GM21515 (cell line): ENCODE data around the gene SERHL2.
"Not testable (repeated sequence)": the region's sequence is repeated elsewhere in the genome, so short reads cannot be mapped to it uniquely, and the experiment has no call there.

Experiments used
- ATAC-seq: cut with Tn5 transposase; IDR thresholded peaks from one replicate; pipeline ENCODE4 v1.9.1; 2021; ENCODE audit not compliant: unreplicated experiment

SERHL2 gene

GRCh38 chr22:42535082-42535731 is 18.5 kb upstream of the SERHL2 start:
- ATAC-seq = not testable (repeated sequence)

GRCh38 chr22:42536166-42536565 is 17.6 kb upstream of the SERHL2 start:
- no peak for ATAC-seq

- not testable (repeated sequence) for ATAC-seq
These were observed 17.1 kb upstream of the SERHL2 start for GRCh38 chr22:42536634-42537033.

GRCh38 chr22:42537199-42537831 is 16.4 kb upstream of the SERHL2 start:
- not testable (repeated sequence) for ATAC-seq

GRCh38 chr22:42539236-42539771 is 14.5 kb upstream of the SERHL2 start:
- not testable (repeated sequence) for ATAC-seq

GRCh38 chr22:42544686-42545085 is 9.1 kb upstream of the SERHL2 start:
- ATAC-seq = no peak

- ATAC-seq = no peak
These were observed 6.2 kb upstream of the SERHL2 start for GRCh38 chr22:42547562-42547961.

DNA sequence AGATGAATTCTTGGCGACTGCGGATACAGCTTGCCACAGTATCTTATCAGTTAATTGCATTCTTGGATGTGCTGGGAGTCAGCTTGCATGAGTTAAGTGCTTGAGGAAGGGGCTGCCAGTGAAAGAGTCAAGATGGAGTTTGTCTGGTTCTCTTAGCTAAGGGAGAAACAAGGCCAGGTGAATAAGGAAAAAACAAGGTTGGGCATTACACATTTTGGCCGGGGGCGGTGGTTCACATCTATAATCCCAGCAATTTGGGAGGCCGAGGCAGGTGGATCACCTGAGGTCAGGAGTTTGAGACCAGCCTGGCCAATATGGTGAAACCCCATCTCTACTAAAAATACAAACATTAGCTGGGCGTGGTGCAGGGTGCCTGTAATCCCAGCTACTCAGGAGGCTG is 5.6 kb upstream of the SERHL2 start:
- ATAC-seq = not testable (repeated sequence)

GRCh38 chr22:42548597-42549330 is 5.0 kb upstream of the SERHL2 start:
- no peak for ATAC-seq

GRCh38 chr22:42549331-42550060 is 4.3 kb upstream of the SERHL2 start:
- no peak for ATAC-seq

GRCh38 chr22:42552294-42552647 is 1.5 kb upstream of the SERHL2 start:
- ATAC-seq = not testable (repeated sequence)

DNA sequence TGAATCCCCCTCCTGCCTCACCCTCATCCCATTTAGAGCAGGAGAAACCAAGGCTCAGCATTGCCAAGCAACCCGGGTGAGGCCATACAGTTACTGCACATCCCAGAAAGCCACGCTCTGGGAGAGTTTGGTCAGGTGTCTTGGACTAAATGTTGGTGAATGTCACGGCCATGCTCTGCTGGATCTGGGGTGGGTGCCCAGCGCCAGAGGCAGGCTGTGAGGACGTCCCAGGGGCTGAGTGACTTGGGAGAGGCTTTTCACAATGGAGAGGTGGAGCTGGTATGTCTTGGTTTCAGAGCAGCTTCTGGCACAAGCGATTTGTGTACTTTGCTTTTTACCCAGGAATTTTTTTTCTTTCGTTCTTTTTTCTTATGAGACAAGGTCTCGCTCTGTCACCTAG is 6.6 kb downstream of the SERHL2 start:
- no peak for ATAC-seq

DNA sequence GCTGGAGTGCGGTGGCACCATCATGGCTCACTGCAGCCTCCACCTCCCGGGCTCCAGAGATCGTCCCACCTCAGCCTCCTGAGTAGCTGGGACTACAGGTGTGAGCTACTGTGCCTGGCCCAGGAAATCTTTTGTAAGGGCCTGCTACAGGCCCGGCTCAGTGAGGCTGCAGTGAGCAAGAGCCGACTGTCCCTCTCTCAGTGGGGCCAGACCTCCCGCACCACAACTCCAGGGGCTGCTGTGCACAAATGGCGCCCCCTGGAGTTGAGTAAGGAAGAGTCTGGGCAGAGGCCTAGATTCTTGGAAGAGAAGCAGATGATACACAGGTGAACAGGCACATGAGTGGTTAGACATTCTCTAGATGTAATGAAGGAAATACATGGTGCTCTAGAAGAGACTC is 7.0 kb downstream of the SERHL2 start:
- no peak for ATAC-seq

DNA sequence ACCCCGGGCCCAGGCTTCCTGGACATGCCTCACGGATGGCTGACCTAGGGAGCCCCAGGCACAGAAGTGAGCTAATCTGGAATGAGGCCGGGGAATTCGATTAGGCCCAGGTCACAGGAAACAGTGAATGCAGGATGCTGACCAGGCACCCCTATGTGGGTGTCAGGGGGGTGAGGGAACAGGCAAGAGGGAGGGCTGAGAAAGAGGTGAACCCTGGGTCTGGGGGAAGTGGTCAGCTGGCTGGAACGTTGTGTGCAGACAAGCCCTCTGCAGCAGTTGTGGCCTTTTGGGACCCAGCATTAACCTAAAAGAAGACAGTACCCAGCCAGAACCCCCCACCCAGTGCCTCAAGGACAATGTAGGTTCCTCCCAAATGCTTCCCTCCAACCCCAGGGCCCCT is 8.1 kb downstream of the SERHL2 start:
- ATAC-seq = no peak

DNA sequence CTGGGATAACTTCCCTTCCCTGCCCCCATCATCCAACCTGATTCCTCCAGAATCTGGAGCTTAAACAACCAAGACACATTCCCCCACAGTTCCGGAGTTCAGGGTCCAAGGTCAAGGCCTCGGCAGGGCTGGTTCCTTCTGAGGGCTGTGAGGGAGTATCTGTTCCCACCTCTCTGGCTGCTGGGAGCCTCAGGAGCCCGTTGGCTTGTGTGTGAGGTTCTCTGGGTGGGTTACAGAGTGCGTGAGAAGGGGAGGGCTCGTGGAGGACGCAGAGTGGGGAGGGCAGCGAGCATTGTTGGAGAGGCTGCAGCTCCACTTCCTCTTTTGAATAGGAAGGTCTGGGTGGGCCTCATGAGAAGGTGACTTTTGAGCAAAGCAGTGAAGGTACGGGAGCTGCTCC is 8.5 kb downstream of the SERHL2 start:
- no peak for ATAC-seq

GRCh38 chr22:42562684-42563083 is 8.9 kb downstream of the SERHL2 start:
- no peak for ATAC-seq

GRCh38 chr22:42563943-42564342 is 10.2 kb downstream of the SERHL2 start:
- ATAC-seq = not testable (repeated sequence)

DNA sequence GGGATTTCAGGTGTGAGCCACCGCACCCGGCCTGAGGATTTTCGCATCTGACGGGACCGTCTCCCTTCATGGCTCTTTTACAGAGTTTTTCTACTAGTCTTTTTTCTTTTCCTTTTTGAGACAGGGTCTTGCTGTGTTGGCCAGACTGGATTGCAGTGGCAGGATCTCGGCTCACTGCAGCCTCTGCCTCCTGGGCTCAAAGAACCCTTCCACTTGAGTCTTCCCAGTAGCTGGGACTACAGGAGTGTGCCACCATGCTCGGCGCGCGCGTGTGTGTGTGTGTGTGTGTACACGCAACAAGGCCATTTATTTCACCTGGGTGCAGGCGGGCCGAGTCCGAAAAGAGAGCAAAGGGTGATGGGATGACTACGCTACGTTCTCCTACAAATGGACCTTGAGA is 10.9 kb downstream of the SERHL2 start:
- ATAC-seq = no peak

GRCh38 chr22:42565956-42566355 is 12.2 kb downstream of the SERHL2 start:
- no peak for ATAC-seq

DNA sequence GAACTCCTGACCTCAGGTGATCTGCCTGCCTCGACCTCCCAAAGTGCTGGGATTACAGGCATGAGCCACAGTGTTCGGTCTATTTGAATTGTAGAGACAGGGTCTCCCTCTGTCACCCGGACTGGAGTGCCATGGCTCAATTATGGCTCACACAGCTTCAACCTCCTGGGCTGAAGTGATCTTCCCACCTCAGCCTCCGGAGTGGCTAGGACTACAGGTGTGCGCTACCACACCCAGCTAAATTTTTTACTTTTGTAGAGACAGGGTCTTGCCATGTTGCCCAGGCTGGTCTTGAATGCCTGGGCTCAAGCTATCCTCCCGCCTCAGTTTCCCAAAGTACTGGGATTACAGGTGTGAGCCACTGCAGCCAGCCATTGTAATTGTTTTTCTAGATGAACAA is 14.2 kb downstream of the SERHL2 start:
- ATAC-seq = not testable (repeated sequence)

DNA sequence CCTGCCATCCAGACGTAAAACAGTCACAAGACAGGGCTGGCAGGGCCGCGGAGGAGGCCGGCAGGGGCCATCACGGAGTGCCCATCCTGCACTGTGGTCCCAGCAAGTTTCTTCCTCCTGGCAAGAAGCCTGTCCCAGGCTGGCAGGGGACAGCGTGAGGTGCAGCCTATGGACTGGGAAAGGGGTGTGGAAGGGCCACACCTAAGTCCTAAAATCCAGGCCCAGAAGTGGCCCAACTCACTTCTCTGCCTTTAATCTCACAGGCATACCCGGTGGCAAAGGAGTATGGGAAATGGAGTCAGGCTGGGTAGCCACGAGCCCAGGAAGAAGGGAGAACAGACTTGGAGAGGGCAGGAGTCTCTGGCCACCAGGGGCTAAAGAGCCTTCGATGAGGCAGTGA is 16.8 kb downstream of the SERHL2 start:
- ATAC-seq = not testable (repeated sequence)
